Fibroblast of the conjunctiva (primary cell): Measurements from ENCODE around the gene CCDC88C.
"Not testable (repeated sequence)": the region's sequence is repeated elsewhere in the genome, so short reads cannot be mapped to it uniquely, and the experiment has no call there.

Experiments used
- DNase-seq: peaks from one replicate; pipeline ENCODE4 v3.0.0-alpha.2; 2010; ENCODE audit warnings: low read depth

Gene CCDC88C

DNA sequence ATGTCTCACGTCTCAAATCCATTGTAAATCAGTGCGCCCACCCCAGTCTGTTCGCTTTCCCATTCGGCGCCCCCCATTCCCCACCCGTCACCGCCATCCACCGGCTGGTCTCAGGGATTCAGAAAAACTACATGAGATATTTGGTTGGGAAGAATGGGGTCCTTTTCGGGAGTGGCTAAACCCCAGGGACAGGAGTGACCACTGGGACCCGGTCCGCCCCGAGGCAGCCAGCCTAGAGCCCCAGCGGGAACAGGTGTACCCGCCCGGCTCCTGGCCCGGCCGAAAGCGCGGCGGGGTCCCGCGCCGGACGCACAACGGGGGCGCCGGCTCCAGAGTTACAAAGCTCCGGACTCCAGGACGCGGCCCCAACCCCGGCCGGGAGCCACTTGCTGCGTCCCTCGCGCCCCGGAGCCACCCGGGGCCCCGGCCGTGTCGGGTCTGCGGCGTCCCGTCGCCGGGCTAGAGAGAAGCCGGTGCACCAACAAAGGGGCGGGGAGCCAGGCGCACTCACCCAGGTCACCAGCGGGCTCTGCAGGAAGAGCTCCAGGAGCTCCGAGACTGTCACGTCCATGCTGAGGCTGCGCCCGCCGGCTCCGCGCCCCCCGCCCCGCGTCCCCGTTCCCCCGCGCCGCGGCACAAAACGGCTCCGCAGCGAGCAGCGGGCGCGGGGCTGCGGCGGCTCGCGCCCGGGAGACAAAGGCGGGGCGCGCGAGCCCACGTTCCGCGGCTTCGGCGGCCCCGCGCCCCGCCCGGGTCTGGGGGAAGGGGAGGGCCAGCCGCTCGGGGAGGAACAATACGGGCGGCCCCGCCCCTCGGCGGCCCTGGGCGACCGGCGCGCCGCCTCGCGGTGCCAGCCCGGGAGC lies at the start of gene CCDC88C:
TSS of gene CCDC88C (minus strand) at position 701 of the 863 bp plus-strand sequence. CDS start at position 571, 130 bp downstream.
- no peak for DNase-seq

DNA sequence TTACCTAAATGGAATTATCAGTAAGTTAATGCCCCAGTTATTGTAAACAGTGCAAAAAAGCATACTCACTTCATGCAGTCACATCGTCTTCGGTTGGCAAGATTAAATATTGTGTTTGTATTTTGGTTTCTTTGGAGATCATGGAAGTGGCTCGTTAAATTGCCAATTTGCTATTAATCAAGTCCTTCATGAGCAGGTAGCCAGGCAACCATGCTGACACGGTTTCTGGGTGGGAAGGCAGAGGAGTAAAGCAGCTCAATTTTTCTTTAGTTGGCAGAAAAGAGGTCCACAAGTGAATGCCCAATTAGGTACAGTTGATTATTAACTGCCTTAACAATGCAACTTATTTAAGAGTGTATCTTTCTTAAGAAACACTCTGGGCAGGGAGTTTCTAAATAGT lies 48.6 kb upstream of the CCDC88C start:
- DNase-seq: no peak

DNA sequence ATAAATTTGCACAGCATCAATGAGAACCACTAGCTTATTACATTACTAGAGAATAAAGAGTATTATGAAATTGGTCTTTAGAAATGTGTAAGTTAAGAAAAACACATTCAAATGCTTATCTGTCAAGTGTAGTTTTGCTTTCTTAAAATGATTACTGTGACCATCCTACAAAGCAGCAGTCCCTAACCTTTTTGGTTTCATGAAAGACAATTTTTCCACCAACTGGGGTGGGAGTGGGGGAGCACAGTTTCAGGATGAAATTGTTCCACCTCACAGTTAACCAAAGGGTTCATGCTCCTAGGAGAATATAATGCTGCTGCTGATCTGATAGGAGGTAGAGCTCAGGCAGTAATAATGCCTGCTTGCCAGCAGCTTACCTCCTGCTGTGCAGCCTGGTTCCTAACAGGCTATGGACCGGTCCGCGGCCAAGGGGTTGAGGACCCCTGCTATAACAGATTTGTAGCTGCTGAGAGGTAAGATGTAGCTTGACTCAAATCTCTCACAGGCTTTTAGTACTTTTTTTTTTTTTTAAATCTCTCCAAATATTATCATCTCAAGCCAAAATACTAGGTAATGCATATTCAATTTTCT lies 47.1 kb upstream of the CCDC88C start:
- DNase-seq: no peak

- DNase-seq: no peak
Observed at GRCh38 chr14:91458612-91459011, 41.0 kb upstream of the CCDC88C start.

GRCh38 chr14:91456283-91456682 lies 38.7 kb upstream of the CCDC88C start:
- DNase-seq: no peak

DNA sequence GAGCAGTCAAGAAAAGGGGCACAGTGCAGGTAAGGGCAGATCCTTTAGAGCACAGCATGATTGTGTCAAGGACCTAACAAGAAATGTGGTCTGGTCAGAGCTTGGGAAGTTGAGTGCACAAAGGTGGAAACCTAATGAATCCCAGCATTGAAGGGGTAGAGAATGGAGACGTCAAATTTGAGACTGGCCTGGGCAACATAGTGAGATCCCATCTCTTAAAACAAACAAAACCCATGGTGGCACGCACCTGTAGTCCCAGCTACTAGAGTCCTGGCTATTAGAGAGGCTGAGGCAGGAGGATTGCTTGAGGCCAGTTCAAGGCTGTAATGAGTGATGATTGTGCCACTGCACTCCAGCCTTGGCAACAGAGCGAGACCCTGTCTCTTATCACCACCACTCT lies 37.0 kb upstream of the CCDC88C start:
- no peak for DNase-seq

- no peak for DNase-seq
Observed at GRCh38 chr14:91454155-91454554, 36.5 kb upstream of the CCDC88C start.

- no peak for DNase-seq
Observed at GRCh38 chr14:91453744-91454143, 36.1 kb upstream of the CCDC88C start.

DNA sequence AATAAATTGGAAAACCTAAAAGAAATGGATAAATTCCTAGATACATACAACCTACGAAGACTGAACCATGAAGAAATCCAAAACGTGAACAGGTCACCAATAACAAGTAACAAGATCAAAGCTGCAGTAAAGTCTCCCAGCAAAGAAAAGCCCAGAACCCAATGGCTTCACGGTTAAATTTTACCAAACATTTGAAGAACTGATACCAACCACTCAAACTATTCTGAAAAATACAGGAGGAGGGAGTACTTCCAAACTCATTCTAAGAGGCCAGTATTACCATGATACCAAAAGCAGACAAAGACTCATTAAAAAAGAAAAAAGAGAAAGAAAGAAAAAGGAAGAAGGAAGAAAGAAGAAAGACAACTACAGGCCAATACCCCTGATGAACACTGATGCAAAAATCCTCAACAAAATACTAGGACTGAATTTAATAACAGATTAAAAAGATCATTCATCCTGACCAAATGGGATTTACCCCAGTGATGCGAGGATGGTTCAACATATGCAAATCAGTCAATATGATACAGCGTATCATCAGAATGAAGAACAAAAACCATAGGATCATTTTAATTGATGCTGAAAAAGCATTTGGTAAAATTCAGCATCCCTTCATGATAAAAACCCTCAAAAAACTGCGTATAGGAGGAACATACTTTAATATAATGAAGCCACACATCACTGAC lies 26.9 kb upstream of the CCDC88C start:
- DNase-seq: no peak

- no peak for DNase-seq
Observed at GRCh38 chr14:91439345-91439744, 21.7 kb upstream of the CCDC88C start.

DNA sequence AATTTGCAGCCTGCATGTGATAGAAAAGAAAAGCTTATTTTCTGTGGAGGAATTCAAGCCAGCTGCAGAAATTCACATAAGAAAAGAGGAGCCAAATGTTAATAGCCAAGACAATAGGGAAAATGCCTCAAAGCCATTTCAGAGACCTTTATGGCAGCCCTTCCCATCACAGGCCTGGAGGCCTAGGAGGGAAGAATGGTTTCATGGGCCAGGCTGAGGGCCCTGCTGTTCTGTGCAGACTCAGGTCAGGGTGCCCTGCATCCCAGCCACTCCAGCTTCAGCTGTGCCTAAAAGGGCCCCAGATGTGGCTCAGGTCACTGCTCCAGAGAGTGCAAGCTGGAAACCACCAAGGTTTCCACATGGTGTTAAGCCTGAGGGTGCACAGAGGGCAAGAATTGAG lies 21.2 kb upstream of the CCDC88C start:
- no peak for DNase-seq

- not testable (repeated sequence) for DNase-seq
Observed at GRCh38 chr14:91436266-91436665, 18.6 kb upstream of the CCDC88C start.

GRCh38 chr14:91429385-91429784 lies 11.8 kb upstream of the CCDC88C start:
- no peak for DNase-seq

DNA sequence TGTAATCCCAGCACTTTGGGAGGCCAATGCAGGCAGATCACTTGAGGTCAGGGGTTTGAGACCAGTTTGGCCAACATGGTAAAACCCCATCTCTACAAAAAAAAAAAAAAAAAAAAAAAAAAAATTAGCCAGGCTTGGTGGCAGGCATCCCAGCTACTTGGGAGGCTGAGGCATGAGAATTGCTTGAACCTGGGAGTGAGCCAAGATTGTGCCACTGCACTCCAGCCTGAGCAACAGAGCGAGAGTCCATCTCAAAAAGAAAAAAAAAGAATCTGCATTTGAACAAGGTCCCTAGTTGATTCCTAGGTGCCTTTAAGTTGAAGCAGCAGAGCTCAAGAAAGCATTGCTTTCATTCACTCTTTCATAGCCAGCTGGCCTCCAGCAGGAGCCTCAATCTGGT lies 11.3 kb upstream of the CCDC88C start:
- DNase-seq: not testable (repeated sequence)

DNA sequence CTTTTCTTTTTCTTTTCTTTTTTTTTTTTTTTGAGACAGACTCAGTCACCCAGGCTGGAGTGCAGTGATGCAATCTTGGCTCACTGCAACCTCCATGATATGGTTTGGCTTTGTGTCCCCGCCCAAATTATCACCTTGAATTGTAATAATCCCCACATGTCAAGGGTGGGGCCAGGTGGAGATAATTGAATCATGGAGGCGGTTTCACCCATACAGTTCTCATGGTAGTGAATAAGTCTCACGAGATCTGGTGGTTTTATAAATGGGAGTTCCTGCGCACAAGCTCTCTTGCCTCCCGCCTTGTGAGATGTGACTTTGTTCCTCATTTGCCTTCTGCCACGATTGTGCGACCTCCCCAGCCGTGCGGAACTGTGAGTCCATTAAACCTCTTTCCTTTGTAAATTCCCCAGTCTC lies 7.9 kb upstream of the CCDC88C start:
- not testable (repeated sequence) for DNase-seq

GRCh38 chr14:91424813-91425530 lies 7.4 kb upstream of the CCDC88C start:
- no peak for DNase-seq

DNA sequence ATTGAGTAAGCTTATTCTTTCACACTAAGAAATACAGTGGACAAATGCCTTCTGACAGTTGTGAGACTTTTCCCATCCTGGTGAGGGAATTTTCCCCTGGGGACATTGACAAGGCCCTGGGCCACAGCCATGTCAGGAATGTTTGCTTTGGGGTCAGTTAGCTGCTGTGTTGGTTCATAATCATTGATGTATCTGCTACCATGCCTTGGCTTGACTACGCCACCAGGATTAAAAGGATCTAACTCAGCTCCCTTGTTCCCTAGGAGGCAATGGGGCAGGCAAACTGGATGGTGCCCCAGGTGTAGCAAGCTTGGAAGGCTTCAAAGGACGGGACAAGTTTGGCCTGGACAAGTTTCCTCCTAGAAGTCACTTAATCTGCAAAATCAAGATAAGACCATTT lies 3.1 kb upstream of the CCDC88C start:
- DNase-seq: no peak

- DNase-seq: no peak
Observed at GRCh38 chr14:91419451-91419850, 1.8 kb upstream of the CCDC88C start.

- DNase-seq: no peak
Observed at GRCh38 chr14:91419044-91419397, 1.4 kb upstream of the CCDC88C start.

DNA sequence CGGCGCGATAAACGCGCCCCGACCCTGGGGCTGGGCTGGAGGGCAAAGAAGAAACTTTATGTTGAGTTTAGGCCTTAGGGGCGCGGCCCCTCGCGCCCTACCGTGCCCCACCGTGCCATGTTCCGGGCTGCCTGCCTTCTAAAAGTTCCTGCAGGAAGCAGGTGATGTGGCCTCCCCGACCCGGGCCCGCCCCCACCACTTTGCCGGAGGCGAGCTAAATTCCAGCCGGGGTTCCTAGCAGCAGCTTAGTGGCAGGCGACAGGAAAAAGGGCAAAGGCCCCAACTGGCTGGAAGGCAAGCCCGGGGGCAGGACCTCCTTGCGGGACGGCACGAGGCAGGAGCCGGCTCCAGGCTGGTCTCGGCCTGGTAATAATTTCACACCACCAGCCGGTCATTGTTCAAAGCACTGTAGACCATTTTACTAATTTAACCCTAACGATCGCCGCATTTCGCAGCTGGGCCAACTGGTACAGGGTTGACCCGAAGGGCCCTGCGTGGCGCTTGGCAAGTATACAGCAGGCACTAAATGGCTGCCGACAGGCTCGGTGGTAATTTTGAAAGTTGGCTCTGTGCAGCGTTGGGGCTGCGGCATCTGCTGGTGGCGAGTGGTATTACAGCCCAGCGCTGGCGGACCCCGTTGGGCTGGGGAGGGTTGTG lies 895 bp upstream of the CCDC88C start:
- DNase-seq: no peak

- no peak for DNase-seq
Observed at GRCh38 chr14:91417983-91418386, 365 bp upstream of the CCDC88C start.

GRCh38 chr14:91416744-91417119 lies 888 bp downstream of the CCDC88C start:
- DNase-seq: no peak
